Thymus (tissue), 14 donors: ENCODE results near the gene CAMK2N2. TPM values are rescaled to one million over a fixed set of nuclear protein-coding genes. Genes with fewer than 3 reads are reported as not detected.

Experiments used
- DNase-seq, 9 donors: peaks; one replicate each; pipeline ENCODE4 v3.0.0-alpha.2; 2013; ENCODE audit warnings: low spot score in 9 of 9, low read depth in 6 of 9, missing footprints in 1 of 9
- H3K27ac ChIP-seq, 2 donors: one replicate each; pipeline ENCODE4 v1.5.1; 2013; ENCODE audit warnings: control low read depth in 1 of 2, low read depth in 1 of 2, low read length in 1 of 2, mild to moderate bottlenecking in 1 of 2, moderate library complexity in 1 of 2
- H3K27me3 ChIP-seq, 2 donors: one replicate each; pipeline ENCODE4 v1.5.1; 2013; ENCODE audit warnings: low read length in 1 of 2; ENCODE audit not compliant: control insufficient read depth in 2 of 2, insufficient read depth in 1 of 2
- H3K36me3 ChIP-seq, 2 donors: one replicate each; pipeline ENCODE4 v1.5.1; 2013; ENCODE audit warnings: low read length in 1 of 2, mild to moderate bottlenecking in 1 of 2, moderate library complexity in 1 of 2; ENCODE audit not compliant: control insufficient read depth in 2 of 2, insufficient read depth in 2 of 2
- H3K4me1 ChIP-seq, 2 donors: one replicate each; pipeline ENCODE4 v1.5.1; 2013; ENCODE audit warnings: low read length in 2 of 2; ENCODE audit not compliant: control insufficient read depth in 2 of 2, insufficient read depth in 2 of 2
- H3K4me3 ChIP-seq, 2 donors: one replicate each; pipeline ENCODE4 v1.5.1; 2013; ENCODE audit warnings: low read length in 2 of 2, control low read depth in 1 of 2, mild to moderate bottlenecking in 1 of 2
- H3K9me3 ChIP-seq, 2 donors: one replicate each; pipeline ENCODE4 v1.5.1; 2013; ENCODE audit warnings: low read length in 1 of 2, mild to moderate bottlenecking in 1 of 2; ENCODE audit not compliant: control insufficient read depth in 2 of 2, insufficient read depth in 1 of 2
- WGBS: extraction: QIAGEN DNeasy Blood & Tissue Kit; methylation state at CpG from one replicate; pipeline ENCODE4 v1.1.7; 2013; 5-methylcytosine and 5-hydroxymethylcytosine counted together
- long read RNA-seq, 10 donors: transcript quantifications; one replicate each; lab custom pipeline, GENCODE V29; 2026
- polyA plus RNA-seq: library from polyadenylated mRNA; stranded (reverse); fragments of 200-250 nt; gene quantifications from one replicate; pipeline ENCODE4 v1.2.3, GENCODE V29; 2013
- total RNA-seq: library from RNA; stranded (reverse); fragments of 120-200 nt; gene quantifications from one replicate; pipeline ENCODE4 v1.2.4, GENCODE V29; 2013
- donor health status: healthy.

Gene CAMK2N2
- total RNA-seq (not detected), polyA plus RNA-seq (0.14 TPM)
- long read RNA-seq, donor 1, result 0 reads
- long read RNA-seq, donor 2, result 0 reads
- long read RNA-seq, donor 3, result 0 reads
- long read RNA-seq, donor 4, result 0 reads
- long read RNA-seq, donor 5, result 0 reads
- long read RNA-seq, donor 6, partial matches to known transcripts, result 5 of 5 reads
- long read RNA-seq, donor 6, other reads (novel, unspliced or antisense), result 0 of 5 reads
- long read RNA-seq, donor 7, result 0 reads
- long read RNA-seq, donor 8, result 0 reads
- long read RNA-seq, donor 9, result 0 reads
- long read RNA-seq, donor 10, result 0 reads

DNA sequence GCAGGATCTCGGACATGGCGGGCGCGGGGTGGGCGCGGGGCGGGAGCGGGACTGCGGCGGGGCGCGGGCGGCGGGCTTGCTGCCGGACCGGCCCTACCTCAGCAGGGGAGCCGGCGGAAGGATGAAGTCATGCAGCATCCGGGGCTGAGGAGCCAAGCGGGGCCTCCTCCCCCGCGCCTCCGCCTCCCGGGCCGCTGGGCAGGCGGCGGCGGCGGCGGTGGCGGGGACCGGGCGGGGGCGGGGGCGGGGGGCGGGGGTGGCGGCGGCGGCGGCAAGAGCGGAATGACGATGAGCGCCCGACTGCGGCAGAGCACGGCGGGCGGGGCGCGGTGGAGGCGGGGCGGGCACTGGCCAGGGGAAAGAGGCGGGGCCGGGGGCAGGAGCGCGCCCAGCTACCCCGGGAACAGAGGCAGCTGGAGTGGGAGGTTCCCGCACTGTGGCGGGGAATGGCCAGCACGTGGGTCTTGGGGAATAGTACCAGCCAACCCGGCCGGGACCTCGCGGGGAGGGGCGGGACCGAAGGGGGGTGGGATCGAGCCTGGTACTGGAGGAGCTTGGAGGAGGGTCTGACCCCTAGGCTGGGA, at the start of gene CAMK2N2:
Gene CAMK2N2, minus strand, starts transcription at position 284 of the 584 bp plus-strand sequence. Its CDS starts 268 bp downstream, at position 16.
- Histone ChIP-seq H3K9me3 (peaks cover 0 to 16% of the 10 kb centered on the region in 2 donors), H3K4me3 (peak within 1 kb of the TSS in 1 of 2 donors; percentile 51), H3K27ac (no peak within 1 kb of the TSS), H3K4me1 (peaks cover 0 to 20% of the 10 kb centered on the region in 2 donors), H3K27me3 (peaks cover 55 to 78% of the 10 kb centered on the region in 2 donors), H3K36me3 (no peaks in the 10 kb centered on the region)
- under 1% methylated on average over 66 of the region's 67 CpGs for WGBS
- DNase-seq, result peak in 1 of 9 donors; percentile 12

DNA sequence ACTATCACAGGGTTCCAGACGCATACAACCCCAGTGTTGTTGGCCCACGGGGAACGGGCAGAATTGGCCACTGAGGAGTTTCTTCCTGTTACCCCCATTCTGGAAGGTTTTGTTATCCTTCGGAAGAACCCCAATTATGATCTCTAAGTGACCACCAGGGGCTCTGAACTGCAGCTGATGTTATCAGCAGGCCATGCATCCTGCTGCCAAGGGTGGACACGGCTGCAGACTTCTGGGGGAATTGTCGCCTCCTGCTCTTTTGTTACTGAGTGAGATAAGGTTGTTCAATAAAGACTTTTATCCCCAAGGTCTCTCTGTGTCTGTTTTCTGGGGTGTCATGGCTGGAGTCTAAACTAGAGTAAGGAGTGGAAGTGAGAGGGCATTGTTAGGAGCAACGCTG, 47.4 kb upstream of the CAMK2N2 start:
- 92% methylated on average over 7 of the region's 7 CpGs for WGBS
- DNase-seq, result no peak
- Histone ChIP-seq H3K4me3 (no peak overlapping the region), H3K27ac (no peak overlapping the region), H3K9me3 (no peaks in the 10 kb centered on the region), H3K4me1 (no peaks in the 10 kb centered on the region), H3K27me3 (no peaks in the 10 kb centered on the region), H3K36me3 (peaks cover 50 to 54% of the 10 kb centered on the region in 2 donors)

DNA sequence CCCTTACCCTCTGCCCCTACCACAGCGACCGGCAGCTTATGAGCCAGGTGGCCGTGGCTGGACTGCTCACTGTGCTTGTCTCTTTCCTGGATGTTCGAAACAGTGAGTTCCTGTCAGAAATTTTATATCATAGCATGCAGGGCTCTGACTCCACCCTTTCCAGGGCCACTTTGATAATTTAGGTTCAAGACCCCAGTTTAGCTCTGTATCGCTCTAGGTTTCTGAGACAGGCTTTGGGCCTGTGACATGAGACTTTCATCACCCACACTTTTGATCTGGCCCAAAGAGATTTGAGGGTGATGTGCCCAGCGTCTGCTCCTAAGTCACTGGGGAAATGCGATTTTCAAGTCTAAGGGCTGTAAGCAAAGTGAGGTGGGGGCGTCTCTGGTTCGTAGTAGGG, 46.6 kb upstream of the CAMK2N2 start:
- DNase-seq, result no peak
- H3K27me3 ChIP-seq, result no peaks in the 10 kb centered on the region
- 98% methylated on average over 9 of the region's 9 CpGs for WGBS
- H3K36me3 ChIP-seq, result peaks cover 58 to 62% of the 10 kb centered on the region in 2 donors
- H3K4me3 ChIP-seq, result no peak overlapping the region
- H3K4me1 ChIP-seq, result no peaks in the 10 kb centered on the region
- H3K27ac ChIP-seq, result no peak overlapping the region
- no peaks in the 10 kb centered on the region for H3K9me3 ChIP-seq

DNA sequence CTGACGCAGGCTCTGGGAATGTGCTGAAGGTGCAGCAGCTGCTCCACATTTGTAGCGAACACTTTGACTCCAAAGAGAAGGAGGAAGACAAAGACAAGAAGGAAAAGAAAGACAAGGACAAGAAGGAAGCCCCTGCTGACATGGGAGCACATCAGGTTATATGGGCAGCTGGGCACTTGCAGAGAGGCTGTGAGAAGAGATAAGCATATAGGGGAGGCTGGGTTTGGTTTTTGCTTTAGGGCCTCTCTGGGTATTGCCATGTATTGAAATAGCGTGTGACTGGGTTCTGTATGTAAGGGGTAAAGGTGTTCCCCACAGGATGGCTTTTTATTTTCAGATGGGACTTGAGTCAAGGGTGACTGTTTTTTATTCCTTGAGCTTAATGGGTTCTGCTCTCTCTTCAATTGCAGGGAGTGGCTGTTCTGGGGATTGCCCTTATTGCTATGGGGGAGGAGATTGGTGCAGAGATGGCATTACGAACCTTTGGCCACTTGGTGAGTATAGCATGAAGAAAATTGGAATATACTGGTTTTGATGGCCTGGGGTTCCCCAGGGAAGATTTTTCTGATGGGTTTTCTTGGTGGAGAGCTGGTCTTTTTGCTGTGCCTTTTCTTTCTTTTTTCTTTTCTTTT, 45.1 kb upstream of the CAMK2N2 start:
- WGBS, result 98% methylated on average over 4 of the region's 4 CpGs
- Histone ChIP-seq H3K4me1 (no peaks in the 10 kb centered on the region), H3K9me3 (no peaks in the 10 kb centered on the region), H3K4me3 (no peak overlapping the region), H3K36me3 (peaks cover 73 to 77% of the 10 kb centered on the region in 2 donors), H3K27ac (no peak overlapping the region), H3K27me3 (no peaks in the 10 kb centered on the region)
- no peak for DNase-seq

DNA sequence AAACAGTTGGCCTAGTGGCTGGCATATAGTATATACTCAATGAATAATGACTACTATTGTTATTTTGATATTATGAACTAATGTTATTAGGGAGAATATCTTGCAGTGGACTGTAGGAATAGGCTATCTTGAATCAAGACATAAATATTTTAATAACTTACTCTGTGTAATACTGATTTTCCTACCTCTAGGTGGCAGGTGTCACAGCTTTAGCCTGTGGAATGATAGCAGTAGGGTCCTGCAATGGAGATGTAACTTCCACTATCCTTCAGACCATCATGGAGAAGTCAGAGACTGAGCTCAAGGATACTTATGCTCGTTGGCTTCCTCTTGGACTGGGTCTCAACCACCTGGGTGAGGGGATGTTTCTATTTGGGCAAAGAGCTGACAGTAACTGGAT, 44.2 kb upstream of the CAMK2N2 start:
- Histone ChIP-seq H3K36me3 (peaks cover 75 to 84% of the 10 kb centered on the region in 2 donors), H3K27ac (no peak overlapping the region), H3K4me3 (no peak overlapping the region), H3K4me1 (no peaks in the 10 kb centered on the region), H3K27me3 (no peaks in the 10 kb centered on the region), H3K9me3 (no peaks in the 10 kb centered on the region)
- DNase-seq, result no peak
- WGBS, result 83% methylated on average over 1 of the region's 1 CpG

DNA sequence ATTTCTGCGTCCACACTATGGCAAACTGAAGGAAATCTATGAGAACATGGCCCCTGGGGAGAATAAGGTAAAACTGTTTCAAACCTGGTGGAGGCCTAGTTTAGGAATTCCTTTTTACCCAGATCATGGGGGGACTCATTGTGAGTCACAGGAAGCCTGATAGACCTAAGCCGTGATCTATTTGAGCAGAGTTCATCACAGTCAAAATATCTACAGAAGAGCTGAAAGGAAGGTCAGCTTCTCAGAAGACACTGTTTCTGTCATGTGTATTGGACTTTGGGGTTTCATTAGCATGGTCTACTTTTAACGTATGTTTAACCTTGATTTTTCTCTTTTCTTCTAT, 39.0 kb upstream of the CAMK2N2 start:
- Histone ChIP-seq H3K4me1 (peaks cover 10 to 14% of the 10 kb centered on the region in 2 donors), H3K9me3 (no peaks in the 10 kb centered on the region), H3K27ac (no peak overlapping the region), H3K4me3 (no peak overlapping the region), H3K36me3 (peaks cover 34 to 51% of the 10 kb centered on the region in 2 donors), H3K27me3 (peaks cover 0 to 2% of the 10 kb centered on the region in 2 donors)
- WGBS, result 95% methylated on average over 3 of the region's 3 CpGs
- no peak for DNase-seq

DNA sequence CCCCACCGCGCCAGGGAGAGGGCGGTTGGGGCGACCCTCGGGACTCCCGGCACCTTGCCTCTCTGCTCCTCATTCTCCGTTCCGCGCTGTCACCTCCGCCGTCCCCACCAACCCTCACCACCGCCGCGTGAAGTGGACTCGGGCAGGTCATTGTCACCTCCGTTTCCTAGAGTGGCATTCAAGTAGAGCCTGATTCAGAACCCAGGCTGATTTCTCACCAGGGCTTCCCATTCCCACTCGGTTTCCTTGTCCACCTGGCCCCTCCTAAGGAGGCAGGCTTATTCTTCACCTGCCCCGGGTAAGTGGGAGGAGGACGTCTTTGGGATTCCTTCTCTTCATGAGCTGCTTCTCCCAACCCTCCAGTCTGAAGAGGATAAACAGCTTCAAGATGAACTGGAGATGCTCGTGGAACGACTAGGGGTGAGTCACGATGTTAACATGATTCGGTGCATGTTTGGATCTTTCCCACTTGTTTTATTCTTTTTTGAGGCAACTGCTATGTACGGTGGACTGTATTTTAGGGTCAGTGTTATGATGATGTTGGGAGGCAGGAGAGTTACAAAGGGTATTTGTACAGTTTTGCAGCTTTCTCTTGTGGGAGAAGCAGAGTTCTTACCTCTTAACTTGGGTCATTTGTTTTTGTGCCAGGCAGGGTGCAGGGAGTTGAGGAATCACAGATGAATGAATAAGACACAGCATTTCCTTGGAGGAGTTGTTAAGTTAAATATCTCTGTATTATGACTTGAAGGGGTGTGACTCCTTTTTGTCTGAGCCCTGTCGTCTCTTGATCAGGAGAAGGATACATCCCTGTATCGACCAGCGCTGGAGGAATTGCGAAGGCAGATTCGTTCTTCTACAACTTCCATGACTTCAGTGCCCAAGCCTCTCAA, 38.4 kb upstream of the CAMK2N2 start:
- peak in 1 of 9 donors; percentile 26 for DNase-seq
- Histone ChIP-seq H3K27ac (peak overlapping the region in 1 of 2 donors; percentile 72), H3K27me3 (peaks cover 0 to 5% of the 10 kb centered on the region in 2 donors), H3K4me1 (peaks cover 10 to 14% of the 10 kb centered on the region in 2 donors), H3K9me3 (no peaks in the 10 kb centered on the region), H3K36me3 (peaks cover 34 to 45% of the 10 kb centered on the region in 2 donors), H3K4me3 (peak overlapping the region; percentile 70 to 91)
- 22% methylated on average over 29 of the region's 29 CpGs for WGBS

DNA sequence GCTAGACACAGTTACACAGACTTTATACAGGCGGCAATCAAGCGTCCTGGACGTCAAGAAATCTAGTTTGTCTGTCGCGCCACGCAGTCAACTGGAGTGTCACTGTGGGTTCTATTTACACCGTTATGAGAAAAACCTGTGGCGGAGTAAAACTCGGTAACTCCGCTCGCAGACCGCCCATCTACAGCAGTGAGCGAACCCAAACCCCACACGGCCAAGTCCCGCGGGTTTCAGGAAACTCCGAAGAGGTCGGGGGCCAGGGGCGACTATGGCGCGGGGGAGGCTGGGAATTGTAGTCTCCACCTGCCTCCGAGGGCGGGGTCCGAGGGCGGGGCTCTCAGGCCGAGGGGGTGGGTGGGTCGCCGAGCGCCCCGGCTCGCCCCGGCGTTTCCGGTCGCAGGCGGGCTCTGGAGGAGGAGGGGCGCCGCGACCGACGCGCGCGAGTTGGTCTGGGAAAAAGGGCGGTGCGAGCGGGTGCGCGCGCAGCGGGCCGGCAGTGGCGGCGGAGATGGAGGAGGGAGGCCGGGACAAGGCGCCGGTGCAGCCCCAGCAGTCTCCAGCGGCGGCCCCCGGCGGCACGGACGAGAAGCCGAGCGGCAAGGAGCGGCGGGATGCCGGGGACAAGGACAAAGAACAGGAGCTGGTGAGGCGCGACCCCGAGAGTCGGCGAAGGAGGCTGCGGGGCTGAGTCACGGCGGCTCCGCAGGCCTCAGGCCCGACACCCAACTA, 37.6 kb upstream of the CAMK2N2 start, which contains the start of gene PSMD2:
Gene PSMD2, plus strand, starts transcription at position 483 of the 729 bp plus-strand sequence. Its CDS starts 26 bp downstream, at position 509.
- H3K4me1 ChIP-seq, result peaks cover 10 to 14% of the 10 kb centered on the region in 2 donors
- H3K27ac ChIP-seq, result peak within 1 kb of the TSS; percentile 73 to 93
- peak; percentile 82 to 98 (median 94) for DNase-seq
- peaks cover 0 to 7% of the 10 kb centered on the region in 2 donors for H3K27me3 ChIP-seq
- H3K4me3 ChIP-seq, result peak within 1 kb of the TSS; percentile 70 to 91
- peaks cover 27 to 37% of the 10 kb centered on the region in 2 donors for H3K36me3 ChIP-seq
- no peaks in the 10 kb centered on the region for H3K9me3 ChIP-seq
- WGBS, result under 1% methylated on average over 78 of the region's 78 CpGs
